Measurements from ENCODE around the gene PWWP2B.
"Not testable (repeated sequence)": the region's sequence is repeated elsewhere in the genome, so short reads cannot be mapped to it uniquely, and the experiment has no call there.

Gene PWWP2B

DNA sequence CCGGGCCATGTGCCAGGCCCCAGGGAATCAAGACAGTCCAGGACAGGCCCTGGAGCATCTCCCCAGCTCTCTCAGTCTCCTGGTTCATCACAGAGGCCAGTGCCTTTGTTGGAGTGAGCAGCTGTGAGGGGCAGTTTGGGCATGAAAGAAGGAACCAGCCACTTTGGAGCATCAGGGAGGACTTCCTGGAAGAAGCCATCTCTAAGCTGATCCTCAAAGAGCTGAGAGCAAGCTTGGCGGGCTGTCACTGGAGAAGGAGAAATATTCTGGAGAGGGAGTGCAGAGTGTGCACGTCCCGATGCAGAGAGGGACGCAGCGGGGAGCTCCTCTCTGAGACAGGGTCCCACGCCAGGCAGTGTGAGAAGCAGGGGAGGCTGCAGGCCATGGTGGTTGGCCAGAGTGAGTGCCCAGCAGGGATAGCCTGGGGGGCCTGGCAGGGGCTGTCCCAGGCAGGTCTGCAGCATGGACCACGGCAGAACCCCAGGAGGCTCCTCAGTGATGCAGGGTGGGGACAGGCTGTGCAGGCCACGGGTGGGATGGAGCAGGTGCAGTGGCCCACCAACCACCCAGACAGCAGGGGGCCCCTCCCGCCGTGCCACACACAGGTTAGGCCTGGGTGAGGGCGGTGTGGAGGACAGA is 34.7 kb downstream of the PWWP2B start:
- Histone ChIP-seq H3K36me3 (ENCODE audit: control insufficient read depth, insufficient read depth, low read length) (no peaks in the 10 kb centered on the region), H3K4me1 (ENCODE audit: control insufficient read depth, insufficient read depth, low read length) (no peaks in the 10 kb centered on the region)

DNA sequence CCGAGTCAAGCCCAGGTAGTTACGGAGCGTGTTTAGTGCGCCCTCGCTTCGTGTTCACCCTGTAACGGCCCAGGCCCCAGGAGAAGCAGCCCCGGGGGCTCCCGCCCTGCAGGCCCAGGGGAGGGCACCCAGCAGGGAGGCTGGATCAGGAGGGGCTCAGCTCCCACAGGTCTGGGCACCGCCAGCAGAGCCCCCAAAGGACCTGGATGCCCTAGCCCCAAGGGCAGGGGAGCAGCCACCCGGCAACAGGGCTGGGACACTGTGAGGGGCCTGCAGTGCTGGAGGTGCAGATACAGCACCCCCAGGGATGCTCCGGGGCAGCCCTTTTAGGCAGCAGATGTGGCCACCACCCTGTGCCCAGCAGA is 35.2 kb downstream of the PWWP2B start:
- H3K9ac ChIP-seq (ENCODE audit: low read depth, low read length): no peak overlapping the region
- no peaks in the 10 kb centered on the region for H3K9me3 ChIP-seq (ENCODE audit: control insufficient read depth, insufficient read depth, low read length)
- H3K27me3 ChIP-seq (ENCODE audit: control insufficient read depth, insufficient read depth, low read length): no peaks in the 10 kb centered on the region
- H3K4me3 ChIP-seq (ENCODE audit: low read depth, low read length): no peak overlapping the region
- H3K4me1 ChIP-seq (ENCODE audit: control insufficient read depth, insufficient read depth, low read length): no peaks in the 10 kb centered on the region
- no peaks in the 10 kb centered on the region for H3K36me3 ChIP-seq (ENCODE audit: control insufficient read depth, insufficient read depth, low read length)

More for the DNA sequence above, 34.7 kb downstream of the PWWP2B start:
- no peaks in the 10 kb centered on the region for H3K27me3 ChIP-seq (ENCODE audit: control insufficient read depth, insufficient read depth, low read length)
- no peak overlapping the region for H3K4me3 ChIP-seq (ENCODE audit: low read depth, low read length)
- no peak overlapping the region for H3K9ac ChIP-seq (ENCODE audit: low read depth, low read length)
- no peaks in the 10 kb centered on the region for H3K9me3 ChIP-seq (ENCODE audit: control insufficient read depth, insufficient read depth, low read length)

DNA sequence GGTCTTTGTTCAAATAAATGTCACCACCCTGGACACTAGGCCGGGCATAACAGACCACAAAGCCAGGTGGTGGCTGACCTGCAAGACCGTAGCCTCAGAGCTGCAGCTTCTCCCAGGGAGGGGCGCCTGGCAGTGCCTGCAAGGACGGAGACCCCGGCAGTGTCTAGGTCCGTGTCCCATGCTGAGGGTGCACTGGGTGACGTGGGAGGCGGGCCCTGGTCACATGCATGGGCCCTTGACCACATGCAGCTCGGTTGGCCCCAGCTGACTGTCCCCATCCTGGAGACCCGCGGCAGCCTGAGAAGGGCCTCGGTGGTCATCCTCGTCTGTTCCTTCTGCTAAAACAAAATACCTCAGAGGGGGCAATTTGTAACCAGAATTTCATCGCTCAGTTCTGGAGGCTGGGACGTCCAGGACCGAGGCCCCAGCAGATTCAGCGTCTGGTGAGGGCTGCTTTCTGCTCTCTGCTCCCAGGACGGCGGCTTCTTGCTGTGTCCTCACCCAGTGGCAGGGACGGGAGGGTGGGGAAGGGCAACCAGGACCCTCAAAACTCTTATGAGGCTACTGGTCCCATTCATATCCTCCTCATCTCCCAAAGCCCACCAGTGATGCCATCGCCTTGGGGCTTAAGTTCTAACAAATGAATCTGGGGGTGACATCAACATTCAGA is 36.8 kb downstream of the PWWP2B start:
- H3K27me3 ChIP-seq (ENCODE audit: control insufficient read depth, insufficient read depth, low read length): no peaks in the 10 kb centered on the region
- H3K36me3 ChIP-seq (ENCODE audit: control insufficient read depth, insufficient read depth, low read length): no peaks in the 10 kb centered on the region
- H3K9ac ChIP-seq (ENCODE audit: low read depth, low read length): no peak overlapping the region
- H3K4me3 ChIP-seq (ENCODE audit: low read depth, low read length): no peak overlapping the region
- H3K4me1 ChIP-seq (ENCODE audit: control insufficient read depth, insufficient read depth, low read length): no peaks in the 10 kb centered on the region
- H3K9me3 ChIP-seq (ENCODE audit: control insufficient read depth, insufficient read depth, low read length): no peaks in the 10 kb centered on the region

DNA sequence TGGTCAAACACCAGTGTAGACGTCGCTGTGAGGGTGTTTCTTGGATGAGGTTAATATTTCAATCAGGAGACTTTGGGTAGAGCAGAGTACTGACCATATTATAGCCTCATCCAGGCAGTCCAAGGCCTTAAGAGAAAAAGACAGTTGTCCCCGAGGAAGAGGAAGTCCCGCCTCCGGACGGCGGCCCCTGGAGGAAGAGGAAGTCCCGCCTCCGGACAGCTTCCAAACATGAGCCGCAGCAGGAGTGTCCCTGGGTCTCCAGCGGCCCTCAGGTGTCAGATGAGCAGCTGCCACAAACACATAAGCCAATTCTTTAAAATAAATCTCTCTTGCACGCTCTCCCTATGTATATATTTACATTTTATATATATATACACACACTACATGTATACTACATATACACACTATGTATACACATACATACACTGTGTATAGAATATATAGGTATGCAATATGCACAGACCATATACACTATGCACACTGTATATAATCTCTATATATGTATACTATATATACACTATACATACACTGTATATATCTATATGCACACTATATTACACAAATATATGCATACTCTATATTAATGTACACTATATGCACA is 37.5 kb downstream of the PWWP2B start:
- H3K4me1 ChIP-seq (ENCODE audit: control insufficient read depth, insufficient read depth, low read length): no peaks in the 10 kb centered on the region
- H3K4me3 ChIP-seq (ENCODE audit: low read depth, low read length): no peak overlapping the region
- no peaks in the 10 kb centered on the region for H3K27me3 ChIP-seq (ENCODE audit: control insufficient read depth, insufficient read depth, low read length)
- H3K9me3 ChIP-seq (ENCODE audit: control insufficient read depth, insufficient read depth, low read length): no peaks in the 10 kb centered on the region
- no peaks in the 10 kb centered on the region for H3K36me3 ChIP-seq (ENCODE audit: control insufficient read depth, insufficient read depth, low read length)
- H3K9ac ChIP-seq (ENCODE audit: low read depth, low read length): no peak overlapping the region

DNA sequence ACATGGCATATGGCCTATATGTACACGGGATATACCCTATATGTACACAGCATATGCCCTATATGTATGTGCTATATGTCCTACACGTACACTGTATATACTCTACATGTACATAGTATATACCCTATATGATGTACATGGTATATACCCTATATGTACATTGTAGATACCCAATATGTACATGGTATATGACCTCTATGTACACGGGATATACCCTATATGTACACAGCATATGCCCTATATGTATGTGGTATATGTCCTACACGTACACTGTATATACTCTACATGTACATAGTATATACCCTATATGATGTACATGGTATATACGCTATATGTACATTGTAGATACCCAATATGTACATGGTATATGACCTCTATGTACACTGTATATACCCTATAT is 38.3 kb downstream of the PWWP2B start:
- H3K9me3 ChIP-seq (ENCODE audit: control insufficient read depth, insufficient read depth, low read length); H3K27me3 ChIP-seq (ENCODE audit: control insufficient read depth, insufficient read depth, low read length); H3K4me3 ChIP-seq (ENCODE audit: low read depth, low read length); H3K9ac ChIP-seq (ENCODE audit: low read depth, low read length); H3K4me1 ChIP-seq (ENCODE audit: control insufficient read depth, insufficient read depth, low read length); H3K36me3 ChIP-seq (ENCODE audit: control insufficient read depth, insufficient read depth, low read length): not testable (repeated sequence)

DNA sequence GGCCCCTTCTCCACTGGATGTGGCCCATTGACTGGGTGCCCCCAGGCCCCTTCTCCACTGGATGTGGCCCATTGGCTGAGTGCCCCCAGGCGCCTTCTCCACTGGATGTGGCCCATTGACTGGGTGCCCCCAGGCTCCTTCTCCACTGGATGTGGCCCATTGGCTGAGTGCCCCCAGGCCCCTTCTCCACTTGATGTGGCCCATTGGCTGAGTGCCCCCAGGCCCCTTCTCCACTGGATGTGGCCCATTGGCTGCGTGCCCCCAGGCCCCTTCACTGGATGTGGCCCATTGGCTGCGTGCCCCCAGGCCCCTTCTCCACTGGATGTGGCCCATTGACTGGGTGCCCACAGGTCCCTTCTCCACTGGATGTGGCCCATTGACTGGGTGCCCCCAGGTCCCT is 39.1 kb downstream of the PWWP2B start:
- not testable (repeated sequence) for H3K36me3 ChIP-seq (ENCODE audit: control insufficient read depth, insufficient read depth, low read length); H3K9ac ChIP-seq (ENCODE audit: low read depth, low read length); H3K9me3 ChIP-seq (ENCODE audit: control insufficient read depth, insufficient read depth, low read length); H3K27me3 ChIP-seq (ENCODE audit: control insufficient read depth, insufficient read depth, low read length); H3K4me1 ChIP-seq (ENCODE audit: control insufficient read depth, insufficient read depth, low read length); H3K4me3 ChIP-seq (ENCODE audit: low read depth, low read length)

DNA sequence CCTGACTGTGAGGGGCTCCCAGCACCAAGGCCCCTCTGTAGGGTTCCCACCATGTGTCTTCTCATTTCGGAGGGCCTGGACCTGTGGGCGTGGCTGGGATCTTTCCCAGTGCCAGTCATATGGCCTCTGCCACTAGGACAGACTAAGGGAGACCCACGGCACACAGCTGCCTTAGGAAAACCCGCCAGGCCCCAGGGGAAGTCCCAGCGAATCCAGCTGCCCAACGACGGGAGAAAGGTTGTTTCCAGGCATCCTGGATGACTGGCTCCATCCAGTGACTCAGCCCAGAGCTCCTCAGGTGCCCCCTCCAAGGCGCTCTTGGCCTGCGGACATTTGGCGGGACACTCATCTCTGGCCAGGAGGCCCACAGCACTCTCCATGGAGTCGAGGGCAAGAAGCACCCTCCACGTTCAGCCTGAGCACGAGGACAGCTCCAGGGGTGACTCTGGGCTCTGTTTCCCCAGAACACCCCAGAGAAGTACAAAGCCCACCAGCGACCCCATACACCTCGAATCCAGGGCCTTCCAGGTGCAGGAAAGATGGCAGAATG is 39.9 kb downstream of the PWWP2B start:
- Histone ChIP-seq H3K4me1 (ENCODE audit: control insufficient read depth, insufficient read depth, low read length) (no peaks in the 10 kb centered on the region), H3K4me3 (ENCODE audit: low read depth, low read length) (no peak overlapping the region), H3K9me3 (ENCODE audit: control insufficient read depth, insufficient read depth, low read length) (no peaks in the 10 kb centered on the region), H3K27me3 (ENCODE audit: control insufficient read depth, insufficient read depth, low read length) (no peaks in the 10 kb centered on the region), H3K36me3 (ENCODE audit: control insufficient read depth, insufficient read depth, low read length) (no peaks in the 10 kb centered on the region), H3K9ac (ENCODE audit: low read depth, low read length) (no peak overlapping the region)

DNA sequence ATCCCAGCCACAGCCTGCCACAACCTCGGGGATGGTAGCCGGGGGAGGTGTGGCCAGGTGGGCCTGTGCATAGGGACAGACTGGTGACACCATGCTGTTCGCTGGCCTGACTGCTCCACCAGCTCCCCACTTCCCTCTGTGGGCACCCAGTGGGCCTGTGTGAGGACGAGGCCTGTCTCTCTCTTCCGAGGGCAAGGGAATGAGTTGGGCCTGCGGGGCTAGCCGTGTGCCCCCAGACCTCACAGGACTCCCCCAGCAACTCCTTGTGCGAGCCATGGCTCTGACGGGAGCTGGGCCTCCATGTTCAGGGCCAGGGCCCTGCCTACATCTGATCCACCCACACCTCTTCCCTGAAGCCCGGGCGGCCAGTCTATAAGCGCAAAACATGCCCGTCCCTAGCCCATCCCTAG is 40.5 kb downstream of the PWWP2B start:
- H3K9ac ChIP-seq (ENCODE audit: low read depth, low read length): no peak overlapping the region
- no peaks in the 10 kb centered on the region for H3K4me1 ChIP-seq (ENCODE audit: control insufficient read depth, insufficient read depth, low read length)
- H3K4me3 ChIP-seq (ENCODE audit: low read depth, low read length): no peak overlapping the region

DNA sequence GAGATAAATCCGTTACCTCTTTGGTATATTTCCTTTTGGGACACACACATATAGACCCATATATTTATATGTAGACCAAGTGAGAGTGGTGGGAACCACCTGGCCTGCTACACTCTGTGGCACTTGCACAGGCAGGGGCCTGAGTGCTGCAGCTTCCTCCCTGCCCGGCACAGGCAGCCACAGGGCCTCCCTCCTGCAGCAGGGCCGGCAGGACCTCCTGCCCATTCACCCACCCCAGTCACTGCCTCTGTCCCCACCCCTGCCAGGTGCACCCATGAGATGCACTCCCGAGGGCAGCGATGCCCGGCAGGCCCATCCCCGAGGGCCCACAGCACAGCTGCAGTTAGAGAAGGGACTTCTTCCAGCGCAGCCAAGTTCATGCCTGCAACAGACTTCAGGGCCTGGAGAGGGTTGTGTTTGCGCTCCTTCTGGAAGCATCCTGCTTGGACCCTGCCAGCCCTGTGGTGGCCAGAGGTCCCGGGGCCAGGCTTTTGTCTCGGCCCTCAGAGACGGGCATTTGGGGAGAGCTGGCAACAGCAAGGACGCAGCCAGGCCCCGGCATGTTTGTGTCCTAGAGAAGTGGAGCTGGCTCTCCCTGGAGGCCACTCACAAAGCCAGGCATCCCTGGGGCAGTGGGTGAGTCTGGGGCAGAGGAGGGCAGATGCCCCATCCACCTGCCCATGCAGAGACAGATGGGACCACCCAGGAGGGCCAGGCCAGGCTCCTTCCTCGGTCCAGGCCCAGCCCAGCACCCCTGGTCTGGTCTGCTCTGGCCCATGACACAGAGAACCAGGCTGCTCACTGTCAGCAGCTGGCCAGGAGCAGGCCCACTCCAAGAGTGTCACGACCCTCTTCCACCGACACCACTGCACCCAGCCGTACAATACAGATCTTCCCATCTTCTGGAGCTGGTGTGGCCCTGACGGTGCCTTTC is 41.4 kb downstream of the PWWP2B start:
- Histone ChIP-seq H3K9ac (ENCODE audit: low read depth, low read length) (no peak overlapping the region), H3K9me3 (ENCODE audit: control insufficient read depth, insufficient read depth, low read length) (no peaks in the 10 kb centered on the region), H3K4me3 (ENCODE audit: low read depth, low read length) (no peak overlapping the region), H3K4me1 (ENCODE audit: control insufficient read depth, insufficient read depth, low read length) (no peaks in the 10 kb centered on the region), H3K36me3 (ENCODE audit: control insufficient read depth, insufficient read depth, low read length) (no peaks in the 10 kb centered on the region), H3K27me3 (ENCODE audit: control insufficient read depth, insufficient read depth, low read length) (no peaks in the 10 kb centered on the region)

More for the DNA sequence above, 40.5 kb downstream of the PWWP2B start:
- H3K9me3 ChIP-seq (ENCODE audit: control insufficient read depth, insufficient read depth, low read length): no peaks in the 10 kb centered on the region
- no peaks in the 10 kb centered on the region for H3K27me3 ChIP-seq (ENCODE audit: control insufficient read depth, insufficient read depth, low read length)
- H3K36me3 ChIP-seq (ENCODE audit: control insufficient read depth, insufficient read depth, low read length): no peaks in the 10 kb centered on the region

DNA sequence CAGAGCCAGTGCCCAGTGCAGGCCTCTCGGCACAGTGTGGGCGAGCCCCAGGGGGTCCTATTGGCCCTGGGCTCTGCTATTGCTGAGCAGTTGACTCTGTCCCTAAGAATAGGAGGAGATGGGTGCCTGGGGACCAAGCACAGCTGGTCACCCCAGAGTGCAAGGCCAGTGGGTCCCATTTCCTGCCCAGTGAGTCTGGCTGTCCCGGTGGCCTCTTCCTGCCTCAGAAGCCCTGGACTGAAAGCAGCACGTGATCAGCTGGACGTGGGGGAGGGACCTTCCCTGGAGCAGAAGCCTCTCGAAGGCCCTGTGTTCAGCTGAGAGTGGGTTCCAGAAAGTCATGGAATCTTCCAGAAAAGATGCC is 42.0 kb downstream of the PWWP2B start:
- Histone ChIP-seq H3K36me3 (ENCODE audit: control insufficient read depth, insufficient read depth, low read length) (no peaks in the 10 kb centered on the region), H3K9ac (ENCODE audit: low read depth, low read length) (no peak overlapping the region), H3K27me3 (ENCODE audit: control insufficient read depth, insufficient read depth, low read length) (no peaks in the 10 kb centered on the region), H3K9me3 (ENCODE audit: control insufficient read depth, insufficient read depth, low read length) (no peaks in the 10 kb centered on the region), H3K4me3 (ENCODE audit: low read depth, low read length) (no peak overlapping the region), H3K4me1 (ENCODE audit: control insufficient read depth, insufficient read depth, low read length) (no peaks in the 10 kb centered on the region)

DNA sequence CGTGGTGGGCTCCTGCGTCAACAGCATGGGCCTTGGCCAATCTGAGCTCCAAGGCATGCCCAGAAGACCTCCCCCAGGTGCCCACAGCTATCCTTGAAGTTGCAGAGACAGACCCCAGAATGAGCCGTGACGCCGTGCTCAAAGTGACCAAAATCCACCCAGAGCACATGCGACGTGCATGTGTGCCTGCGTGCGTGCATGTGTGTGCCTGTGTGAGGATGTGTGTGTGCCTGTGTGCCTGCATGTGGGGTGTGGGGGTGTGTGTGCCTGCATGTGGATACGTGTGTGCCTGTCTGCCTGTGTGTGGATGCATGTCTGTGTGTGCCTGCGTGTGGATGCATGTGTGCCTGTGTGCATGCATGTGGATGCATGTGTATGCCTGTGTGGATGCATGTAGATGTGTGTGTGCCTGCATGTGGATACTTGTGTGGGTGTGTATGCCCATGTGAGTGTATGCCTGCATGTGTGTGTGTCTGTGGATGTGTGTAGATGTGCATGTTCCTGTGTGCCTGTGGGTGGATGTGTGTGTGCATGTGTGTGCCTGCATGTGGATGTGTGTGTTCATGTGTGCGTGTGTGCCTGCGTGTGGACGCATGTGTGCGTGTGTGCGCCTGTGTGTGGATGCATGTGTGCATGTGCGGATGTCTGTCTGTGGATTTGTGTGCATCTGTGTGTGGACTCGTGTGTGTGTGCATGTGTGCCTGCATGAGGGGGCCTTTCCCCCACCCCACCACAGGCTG is 42.6 kb downstream of the PWWP2B start:
- no peaks in the 10 kb centered on the region for H3K4me1 ChIP-seq (ENCODE audit: control insufficient read depth, insufficient read depth, low read length)
- H3K9me3 ChIP-seq (ENCODE audit: control insufficient read depth, insufficient read depth, low read length): no peaks in the 10 kb centered on the region
- H3K36me3 ChIP-seq (ENCODE audit: control insufficient read depth, insufficient read depth, low read length): no peaks in the 10 kb centered on the region
- no peak overlapping the region for H3K9ac ChIP-seq (ENCODE audit: low read depth, low read length)
- H3K4me3 ChIP-seq (ENCODE audit: low read depth, low read length): no peak overlapping the region
- no peaks in the 10 kb centered on the region for H3K27me3 ChIP-seq (ENCODE audit: control insufficient read depth, insufficient read depth, low read length)
